ENCODE measurements around the gene TMPRSS9.

Gene TMPRSS9

DNA sequence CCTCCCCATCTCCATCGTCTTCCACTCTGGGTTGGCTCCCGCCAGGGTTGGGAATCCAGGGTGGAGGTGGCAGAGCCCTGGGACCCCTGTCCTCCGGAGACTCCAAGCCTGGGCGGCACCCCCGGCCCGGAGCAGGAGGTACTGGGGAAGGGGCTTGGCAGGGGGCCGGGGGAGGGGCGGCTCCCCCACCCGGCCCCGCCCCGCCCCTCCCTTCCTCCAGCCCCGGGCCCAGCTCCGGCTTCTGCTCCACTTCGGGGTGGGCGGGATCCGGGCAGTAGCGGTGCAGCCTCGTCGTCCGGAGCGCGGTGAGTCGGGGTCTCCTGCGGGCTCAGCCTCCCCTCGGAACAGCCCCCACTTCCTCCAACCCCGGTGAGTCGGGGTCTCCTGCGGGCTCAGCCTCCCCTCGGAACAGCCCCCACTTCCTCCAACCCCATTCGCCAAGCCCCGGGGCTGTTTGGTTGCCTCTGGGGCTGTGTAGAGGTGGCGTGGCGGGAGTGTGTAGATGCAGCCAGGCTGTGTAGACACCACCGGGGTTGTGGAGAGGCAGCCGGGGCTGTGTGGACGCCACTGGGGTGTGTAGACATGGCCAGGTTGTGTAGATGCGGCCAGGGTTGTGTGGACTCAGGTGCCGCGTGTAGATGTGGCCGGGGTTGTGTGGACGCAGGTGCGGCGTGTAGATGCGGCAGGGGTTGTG is at the start of gene TMPRSS9:
Gene TMPRSS9, plus strand, starts transcription at position 274 of the 694 bp plus-strand sequence. CDS start 29,521 bp downstream, outside the sequence.
- DNase-seq = no peak

DNA sequence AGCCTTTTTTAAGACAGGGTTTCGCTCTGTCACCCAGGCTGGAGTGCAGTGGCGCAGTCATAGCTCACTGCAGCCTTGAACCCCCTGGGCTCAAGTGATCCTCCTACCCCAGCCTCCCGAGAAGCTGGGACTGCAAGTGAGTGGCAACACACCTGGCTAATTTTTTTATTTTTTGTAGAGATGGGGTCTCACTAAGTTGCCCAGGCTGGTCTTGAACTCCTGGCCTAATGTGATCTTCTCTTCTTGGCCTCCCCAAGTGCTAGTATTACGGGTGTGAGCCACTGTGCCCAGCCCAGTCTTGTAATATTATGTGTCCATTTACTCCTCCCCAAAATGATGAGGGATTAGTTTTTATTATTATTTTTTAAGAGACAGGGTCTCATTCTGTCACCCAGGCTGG is 49.0 kb upstream of the TMPRSS9 start:
- DNase-seq = no peak

DNA sequence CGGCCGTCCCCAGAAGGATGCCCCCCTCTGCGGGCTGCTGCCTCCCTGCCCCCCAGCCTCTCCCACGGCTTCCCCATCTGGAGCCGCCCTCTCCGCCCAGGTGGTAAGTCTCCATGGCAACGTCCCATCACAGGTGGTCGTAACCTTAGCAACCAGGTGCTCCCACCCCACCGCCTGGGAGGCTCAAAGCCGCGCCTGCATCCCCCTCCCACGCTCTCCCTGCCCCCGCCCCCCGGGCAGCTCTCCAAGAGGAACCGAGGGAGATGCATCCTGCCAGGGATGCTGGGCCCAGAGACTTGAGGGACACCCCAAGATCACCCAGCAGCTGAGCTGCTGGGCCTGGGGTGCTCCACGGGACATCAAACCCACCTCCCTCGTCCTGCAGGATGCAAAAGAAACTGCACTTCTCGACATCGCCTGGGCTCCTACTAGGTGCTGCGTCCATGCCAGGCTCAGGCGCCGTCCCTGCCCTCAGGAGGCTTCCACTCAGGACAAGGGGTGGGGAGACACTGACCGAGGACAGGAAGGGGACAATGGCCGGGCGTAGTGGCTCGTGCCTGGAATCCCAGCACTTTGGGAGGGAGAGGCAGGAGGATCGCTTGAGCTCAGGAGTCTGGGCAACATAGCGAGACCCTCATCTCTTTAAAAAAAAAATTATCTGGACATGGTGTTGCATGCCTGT is 47.1 kb upstream of the TMPRSS9 start:
- DNase-seq = peak; percentile 64

- DNase-seq = no peak
Measured at GRCh38 chr19:2315121-2315817, 44.8 kb upstream of the TMPRSS9 start.

- DNase-seq = no peak
Measured at GRCh38 chr19:2315818-2316353, 44.2 kb upstream of the TMPRSS9 start.

DNA sequence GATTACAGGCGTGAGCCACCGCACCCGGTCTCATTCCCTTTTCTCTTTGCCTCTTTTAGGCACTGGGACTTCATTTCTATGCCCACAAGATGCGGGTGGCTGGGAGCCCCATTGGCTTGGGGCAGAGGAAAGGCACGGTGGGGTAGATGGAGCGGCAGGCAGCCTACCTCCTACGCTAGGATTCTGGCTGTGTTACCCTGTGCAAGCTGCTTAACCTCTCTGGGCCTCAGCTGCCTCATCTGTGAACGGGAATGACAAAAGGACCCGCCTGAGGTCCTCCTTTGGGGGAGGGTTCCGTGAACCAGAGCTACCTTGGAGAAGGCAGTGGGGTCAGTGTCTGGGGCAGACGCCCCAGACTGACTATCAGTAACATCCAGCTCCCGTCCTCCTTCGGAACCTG is 42.8 kb upstream of the TMPRSS9 start:
- no peak for DNase-seq

- no peak for DNase-seq
Measured at GRCh38 chr19:2317756-2318155, 42.3 kb upstream of the TMPRSS9 start.

- no peak for DNase-seq
Measured at GRCh38 chr19:2318923-2319322, 41.1 kb upstream of the TMPRSS9 start.

DNA sequence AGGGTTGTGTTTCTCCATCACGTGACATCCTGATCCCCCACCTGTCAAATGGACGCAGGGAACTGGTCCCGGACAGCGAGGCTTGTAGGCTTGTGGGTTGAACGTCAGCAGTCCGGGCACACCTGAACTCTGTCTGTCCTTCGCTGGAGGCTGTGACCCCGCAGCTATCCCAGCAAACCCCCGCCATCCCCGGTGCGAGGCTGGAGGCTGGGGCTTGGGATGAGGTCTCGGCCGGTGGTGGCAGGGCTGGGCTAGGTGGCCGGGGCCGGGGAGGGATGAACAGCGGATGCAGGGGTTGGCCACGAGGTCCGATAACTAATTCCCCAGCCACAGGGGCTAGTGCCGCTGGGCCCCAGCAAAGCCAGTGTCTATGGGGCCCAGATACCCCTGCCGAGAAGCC is 40.5 kb upstream of the TMPRSS9 start:
- DNase-seq = no peak

DNA sequence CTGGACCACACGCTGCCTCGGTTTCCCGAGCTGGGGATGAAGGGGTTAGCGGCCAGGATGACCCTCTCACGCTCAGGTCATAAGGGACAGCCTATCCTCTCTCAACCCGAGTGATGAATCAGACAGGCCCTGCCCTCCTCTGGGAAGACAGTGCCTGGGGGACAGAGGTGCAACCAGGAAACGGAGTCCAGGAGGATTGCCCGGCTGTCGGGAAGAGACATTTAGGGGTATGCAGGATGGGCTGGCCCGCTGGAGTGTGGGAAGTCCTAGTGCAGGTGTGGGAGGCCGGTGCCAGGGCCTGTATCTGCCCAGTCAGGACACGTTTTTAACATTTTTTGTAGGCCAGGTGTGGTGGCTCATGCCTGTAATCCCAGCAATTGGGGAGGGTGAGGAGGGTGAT is 40.0 kb upstream of the TMPRSS9 start:
- DNase-seq = no peak

GRCh38 chr19:2320939-2321338 is 39.1 kb upstream of the TMPRSS9 start:
- DNase-seq = no peak

DNA sequence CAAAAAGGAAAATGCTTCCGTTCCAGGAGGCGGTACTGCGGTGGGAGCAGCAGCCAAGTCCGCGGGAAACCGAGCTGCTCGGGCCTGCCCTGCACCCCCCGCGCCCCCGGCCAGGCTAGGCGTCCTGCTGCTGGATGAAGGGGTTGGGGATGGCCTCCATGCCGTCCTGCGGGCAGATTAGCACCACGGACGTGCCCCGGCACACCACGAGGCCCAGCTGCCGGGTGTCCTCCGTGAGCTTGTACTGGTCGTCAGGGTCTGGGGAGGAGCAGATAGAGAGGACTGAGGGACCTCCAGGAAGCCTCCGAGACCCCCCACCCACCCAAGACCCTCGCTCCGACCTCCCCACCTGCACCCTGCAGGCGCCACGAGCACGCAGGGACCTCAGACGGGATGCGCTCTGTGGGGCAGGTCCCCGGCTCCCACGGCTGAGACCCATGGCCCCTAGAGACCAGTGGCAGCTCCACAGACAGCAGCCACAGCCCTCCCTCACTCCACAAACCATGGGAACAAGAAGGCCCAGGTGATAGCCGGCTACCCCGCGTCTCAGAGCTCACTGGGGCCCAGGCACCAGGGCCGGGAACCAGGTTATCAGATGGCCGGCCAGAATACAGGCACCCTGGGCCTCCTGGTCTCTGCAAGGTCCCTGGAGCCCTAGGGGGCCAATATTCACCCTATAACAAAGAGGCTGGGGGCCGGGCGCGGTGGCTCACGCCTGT is 38.3 kb upstream of the TMPRSS9 start:
- no peak for DNase-seq

GRCh38 chr19:2323707-2324106 is 36.4 kb upstream of the TMPRSS9 start:
- DNase-seq = no peak

DNA sequence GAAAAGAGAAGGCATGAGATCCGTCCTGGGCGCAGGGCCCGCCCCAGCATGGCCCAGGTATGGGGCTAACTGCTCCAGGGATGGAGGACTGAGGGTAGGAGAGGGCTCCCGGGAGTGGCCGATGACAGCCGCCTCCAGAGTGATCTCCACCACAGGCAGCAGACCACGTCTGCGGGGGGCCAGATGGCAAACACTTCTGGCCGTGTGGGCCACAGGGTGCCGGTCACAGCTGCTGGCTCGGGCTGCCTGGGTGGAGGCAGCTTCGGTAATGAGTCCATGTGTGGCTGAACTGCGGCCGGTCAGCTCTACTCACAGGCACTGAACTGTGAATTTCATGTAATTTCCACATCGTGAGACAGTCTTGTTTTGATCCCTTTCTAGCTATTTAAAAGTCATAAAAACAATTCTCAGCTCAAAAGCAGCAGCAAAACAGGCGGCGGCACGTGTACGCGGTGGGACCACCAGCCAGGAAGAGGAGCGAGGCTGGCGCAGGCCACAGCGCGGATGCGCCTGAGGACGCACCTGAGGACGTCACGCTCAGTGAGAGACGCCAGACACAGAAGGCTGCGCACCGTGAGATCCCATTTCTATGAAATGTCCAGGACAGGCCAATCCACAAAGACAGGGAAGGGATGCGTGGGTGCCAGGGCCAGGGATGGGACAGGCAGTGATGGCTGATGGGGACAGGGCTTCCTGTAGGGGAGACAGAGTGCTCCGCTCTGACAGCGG is 35.7 kb upstream of the TMPRSS9 start:
- DNase-seq = peak; percentile 28

GRCh38 chr19:2325281-2326046 is 34.6 kb upstream of the TMPRSS9 start:
- DNase-seq = no peak

DNA sequence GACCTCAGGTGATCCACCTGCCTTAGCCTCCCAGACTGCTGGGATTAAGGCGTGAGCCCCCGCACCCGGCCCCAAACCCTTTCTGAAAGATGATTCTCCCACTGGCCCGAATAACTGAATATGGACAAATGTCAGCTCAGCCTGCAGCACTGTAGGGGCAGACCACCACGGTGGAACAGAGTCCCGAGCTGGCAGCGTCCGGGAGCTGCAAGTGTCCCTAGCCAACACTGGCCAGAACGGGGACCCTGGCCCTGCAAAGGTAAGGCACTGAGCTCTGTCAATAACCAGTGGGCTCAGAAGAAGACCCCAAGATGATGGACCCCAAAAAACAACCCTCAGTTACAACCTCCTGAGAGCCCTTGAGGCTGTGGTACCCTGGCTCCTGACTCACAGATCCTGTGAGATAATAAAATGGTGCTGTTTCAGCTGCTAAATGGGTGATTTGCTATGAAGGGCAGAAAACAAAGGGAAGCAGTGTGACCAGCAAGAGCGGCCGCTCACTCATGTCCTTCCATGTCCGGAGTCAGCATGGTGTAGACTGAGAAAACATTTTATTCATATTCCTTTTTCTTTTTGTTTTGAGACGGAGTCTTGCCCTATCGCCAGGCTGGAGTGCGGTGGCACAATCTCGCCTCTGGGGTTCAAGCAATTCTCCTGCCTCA is 33.2 kb upstream of the TMPRSS9 start:
- DNase-seq = no peak

DNA sequence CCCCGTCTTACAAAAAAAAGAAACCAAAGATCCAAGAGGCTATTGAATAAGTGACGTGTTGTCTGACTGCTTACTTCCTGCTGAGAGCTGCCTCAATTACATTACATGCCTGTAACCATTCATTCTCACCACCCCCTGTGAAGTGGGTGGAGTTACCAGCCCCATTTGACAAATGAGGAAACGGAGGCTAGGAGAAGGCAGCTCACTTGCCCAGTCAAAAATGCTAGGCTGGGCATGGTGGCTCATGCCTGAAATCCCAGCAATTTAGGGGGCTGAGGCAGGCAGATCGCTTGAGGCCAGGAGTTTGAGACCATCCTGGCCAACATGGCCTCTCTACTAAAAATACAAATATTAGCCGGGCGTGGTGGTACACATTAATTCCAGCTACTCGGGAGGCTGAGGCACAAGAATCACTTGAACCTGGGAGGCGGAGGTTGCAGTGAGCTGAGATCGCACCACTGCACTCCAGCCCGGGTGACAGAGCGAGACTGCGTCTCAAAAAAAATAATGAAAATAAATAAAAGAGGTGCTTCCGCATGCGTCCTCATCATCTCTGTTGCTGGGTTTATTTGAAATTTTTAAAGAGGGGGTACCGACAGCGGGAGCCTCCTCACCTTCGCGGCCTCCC is 32.2 kb upstream of the TMPRSS9 start:
- DNase-seq = peak; percentile 40

- DNase-seq = peak; percentile 77
Measured at GRCh38 chr19:2328401-2329148, 31.5 kb upstream of the TMPRSS9 start, which contains the start of the genes LSM7 and SPPL2B. Gene LSM7, minus strand, starts transcription at chr19:2328586. Its CDS starts 20 bp downstream, at chr19:2328566. Gene SPPL2B, plus strand, starts transcription at chr19:2328684. Its CDS starts 26 bp downstream, at chr19:2328710.

GRCh38 chr19:2329149-2329478 is 31.0 kb upstream of the TMPRSS9 start:
- no peak for DNase-seq

- peak; percentile 42 for DNase-seq
Measured at GRCh38 chr19:2329501-2329916, 30.6 kb upstream of the TMPRSS9 start.
